Measurements from ENCODE around the gene CD22. TPM values are rescaled to one million over a fixed set of nuclear protein-coding genes. Genes with fewer than 3 reads are reported as not detected.

The CD22 gene
- total and polyA plus RNA-seq, 2 of the 8 experiments (the other 6 are each of a cell fraction or from before 2014, with no cell fraction given): 0.06 to 0.60 TPM

DNA sequence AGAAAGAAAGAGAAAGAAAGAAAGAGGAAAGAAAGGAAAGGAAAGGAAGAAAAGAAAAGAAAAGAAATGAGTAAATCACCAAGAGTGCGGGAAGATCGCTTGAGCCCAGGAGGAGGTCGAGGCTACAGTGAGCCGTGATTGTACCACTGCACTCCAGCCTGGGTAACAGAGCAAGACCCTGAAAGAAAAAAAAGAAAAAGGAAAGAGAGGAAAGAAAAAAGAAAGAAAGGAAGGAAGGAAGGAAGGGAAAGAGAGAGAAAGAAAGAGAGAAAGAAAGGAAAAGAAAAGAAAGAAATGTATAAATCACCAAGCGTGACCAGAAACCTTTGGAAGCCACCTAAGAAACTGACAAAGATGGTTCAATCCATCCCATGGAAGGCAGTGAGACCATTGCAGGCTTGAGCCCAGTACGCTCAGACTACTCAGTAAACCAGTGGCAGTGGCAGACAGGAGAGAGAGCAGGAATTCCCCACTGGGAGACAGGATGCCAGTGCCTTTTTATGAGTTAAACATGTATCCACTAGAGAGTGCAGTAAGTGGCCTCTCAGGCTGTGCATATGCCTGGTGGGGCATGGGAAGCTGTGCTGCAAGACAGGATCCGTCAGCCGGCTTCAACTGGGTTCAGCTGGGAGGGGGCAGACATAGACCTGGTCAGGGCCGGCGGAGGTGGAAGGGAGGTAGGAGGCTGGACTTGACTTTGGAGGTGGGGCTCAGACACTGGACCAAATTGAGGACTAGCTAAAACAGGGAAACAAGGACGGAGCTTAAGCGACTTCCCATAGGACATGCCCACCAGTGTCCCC is 46.7 kb downstream of the CD22 start:
- no peaks in the 10 kb centered on the region for H3K36me3 ChIP-seq (ENCODE audit: control insufficient read depth in 2 of 4, insufficient read depth in 4 of 4, low read length in 3 of 4)
- 85% methylated on average over 12 of the region's 12 CpGs; no CpG with 5 or more reads in 1 of the 2 experiments for WGBS, 2 experiments (ENCODE audit: extremely low coverage in 1 of 2, insufficient coverage in 1 of 2, insufficient read length in 1 of 2, insufficient replicate concordance in 2 of 2, low coverage in 1 of 2, low lambda C conversion rate in 2 of 2, missing lambda C conversion rate in 1 of 2)
- no peak overlapping the region; the same call in 1 of the 2 replicates for H3K18ac ChIP-seq (ENCODE audit: extremely low read depth, low read length)
- H3K27ac ChIP-seq (ENCODE audit: low read depth, low read length): no peak overlapping the region
- H4K5ac ChIP-seq (ENCODE audit: insufficient read length, low read depth, low read length): no peak overlapping the region
- no peak overlapping the region for H3K4me3 ChIP-seq (ENCODE audit: extremely low read depth in 1 of 4, insufficient read depth in 2 of 4, low read depth in 3 of 4, low read length in 4 of 4)
- H4K8ac ChIP-seq (ENCODE audit: extremely low read depth, insufficient read depth, low read length): no peak overlapping the region
- no peak for DNase-seq (ENCODE audit: low read depth in 1 of 2, low spot score in 2 of 2)
- H2BK20ac ChIP-seq (ENCODE audit: low read length): no peak overlapping the region
- H3K79me1 ChIP-seq (ENCODE audit: low read depth, low read length): no peaks in the 10 kb centered on the region
- H2AK5ac ChIP-seq (ENCODE audit: low read depth, low read length): peak overlapping the region; percentile 60; the same call in 1 of the 2 replicates
- ChIA-PET CTCF (ENCODE audit: partially characterized antibody) (interaction anchor here (0.7 to 3.0 kb wide), 6 partner anchors 11 to 258 kb away, joined by 3 to 16 read pairs (median 3); partner anchors contain the start of gene FFAR3), POLR2A (ENCODE audit: partially characterized antibody) (interaction anchor here (0.5 kb wide), 1 partner anchor 1404 kb away, joined by 3 read pairs; no protein-coding TSS in a partner anchor)
- no peak overlapping the region for H3K9ac ChIP-seq (replicated peaks in 1 of 4; ENCODE audit: extremely low read depth in 1 of 4, low read depth in 3 of 4, low read length in 3 of 4)
- no peak overlapping the region for H4K91ac ChIP-seq (replicated peaks; ENCODE audit: insufficient read length, low read length)
- H3K27me3 ChIP-seq (replicated peaks in 1 of 4; ENCODE audit: control insufficient read depth in 3 of 4, extremely low read depth in 1 of 4, insufficient read depth in 3 of 4, low read length in 3 of 4): peaks cover 0 to 2% (median 0%) of the 10 kb centered on the region in 4 experiments; a peak in 1 of 7 replicates
- no peak overlapping the region for H2AFZ ChIP-seq (ENCODE audit: low read length)
- H3K23ac ChIP-seq (ENCODE audit: insufficient read length): no peak overlapping the region
- H3K4me1 ChIP-seq (replicated peaks in 1 of 4; ENCODE audit: control insufficient read depth in 3 of 4, insufficient read depth in 4 of 4, low read length in 3 of 4): no peaks in the 10 kb centered on the region
- TF ChIP-seq CEBPB (IDR thresholded peaks at IDR 0.05; ENCODE audit: low read depth, low read length): no peak
- no peak for TF ChIP-seq HDAC6 (IDR thresholded peaks at IDR 0.05; ENCODE audit: low read depth, low read length)
- no peak for TF ChIP-seq CBX5 (IDR thresholded peaks at IDR 0.05; ENCODE audit: low read depth, low read length)
- TF ChIP-seq KDM1A (IDR thresholded peaks at IDR 0.05; ENCODE audit: borderline replicate concordance, low read length): no peak
- TF ChIP-seq SIX5 (IDR thresholded peaks at IDR 0.05; ENCODE audit: low read depth, low read length): no peak
- TF ChIP-seq BCL11A (IDR thresholded peaks at IDR 0.05; ENCODE audit: low read depth in 2 of 2, low read length in 2 of 2): no peak
- H4K20me1 ChIP-seq (replicated peaks in 1 of 2; ENCODE audit: control insufficient read depth in 1 of 2, insufficient read depth in 2 of 2, low read length in 2 of 2): no peaks in the 10 kb centered on the region
- H3K14ac ChIP-seq (ENCODE audit: insufficient read length): no peak overlapping the region
- H3K79me2 ChIP-seq (ENCODE audit: control insufficient read depth in 1 of 2, insufficient read depth in 2 of 2, low read length in 2 of 2): no peaks in the 10 kb centered on the region
- H2BK5ac ChIP-seq (ENCODE audit: low read depth, low read length): no peak overlapping the region
- H3K4ac ChIP-seq (replicated peaks; ENCODE audit: insufficient read length, low read depth, low read length): no peak overlapping the region
- no peak overlapping the region; the same call in 1 of the 2 replicates for H2BK12ac ChIP-seq (ENCODE audit: low read depth, low read length)
- no peak overlapping the region for H2BK120ac ChIP-seq (replicated peaks; ENCODE audit: low read depth, low read length)
- no peak overlapping the region for H3K4me2 ChIP-seq (ENCODE audit: insufficient read depth in 1 of 2, low read depth in 2 of 2, low read length in 2 of 2)
- H3K56ac ChIP-seq (replicated peaks; ENCODE audit: insufficient read length, low read depth, low read length): no peak overlapping the region
- H3K9me3 ChIP-seq (ENCODE audit: insufficient read depth in 2 of 2, low read depth in 1 of 2, low read length in 1 of 2): no peaks in the 10 kb centered on the region; a peak in 1 of 4 replicates
- FAIRE-seq: no peak
- 0 out of 2 replicates have a peak overlapping the region, but pooled peaks have one; percentile 46 for H2BK15ac ChIP-seq (ENCODE audit: low read length)
- no peaks in the 10 kb centered on the region for H3K23me2 ChIP-seq (ENCODE audit: low read depth, low read length)

Measured in H1 (cell line).